Panc1 (cell line): Measurements from ENCODE around the gene CACFD1. TPM values are rescaled to one million over a fixed set of nuclear protein-coding genes. Genes with fewer than 3 reads are reported as not detected.

Source experiments
- ATAC-seq: fragments of 200-7000 bp; cut with Tn5 transposase; 2 replicates; pipeline ENCODE4 v1.9.1; 2020; ENCODE audit warnings: mild to moderate bottlenecking, moderate library complexity
- BruUV-seq: library from RNA; stranded (reverse); fragments of 400-500 nt; replicated peaks from 2 replicates; lab custom pipeline; 2021; lab: Mats Ljungman, UMichigan
- CTCF ChIA-PET: fragments of 300-600 bp; sonication (Branson Sonifier 250); formaldehyde crosslinking; loops from one replicate; lab custom pipeline; 2022; ENCODE audit warnings: antibody characterized with exemption; lab: Charles Lee
- POLR2A ChIA-PET: fragments of 300-600 bp; sonication (Branson Sonifier 250); formaldehyde crosslinking; loops from one replicate; lab custom pipeline; 2022; ENCODE audit warnings: antibody characterized with exemption; lab: Charles Lee
- DNase-seq: peaks from one replicate; pipeline ENCODE4 v3.0.0-alpha.2; 2010; ENCODE audit warnings: low read depth, low spot score
- H3K27ac ChIP-seq: 2 replicates; pipeline ENCODE4 v1.5.1; 2011; ENCODE audit warnings: mild to moderate bottlenecking, low read length, inconsistent platforms
- H3K27me3 ChIP-seq: fragments of 200-500 bp; sonication (Bioruptor generic); 2 replicates; pipeline ENCODE4 v1.6.0; 2014; ENCODE audit warnings: low read length, inconsistent platforms; ENCODE audit not compliant: control insufficient read depth, insufficient read depth
- H3K36me3 ChIP-seq: fragments of 200-500 bp; sonication (Bioruptor generic); 2 replicates; pipeline ENCODE4 v1.5.1; 2014; ENCODE audit warnings: inconsistent platforms, mild to moderate bottlenecking, low read length, moderate library complexity; ENCODE audit not compliant: control insufficient read depth, insufficient read depth
- H3K4me1 ChIP-seq: 2 replicates; pipeline ENCODE4 v1.5.1; 2011; ENCODE audit warnings: inconsistent platforms, mild to moderate bottlenecking, low read length, moderate library complexity; ENCODE audit not compliant: control insufficient read depth, insufficient read depth
- H3K4me3 ChIP-seq, 2 experiments: 2 replicates each; pipeline ENCODE4 v1.5.1; 2011 to 2012; ENCODE audit warnings: low read depth in 2 of 2, low read length in 2 of 2, mild to moderate bottlenecking in 2 of 2, inconsistent platforms in 1 of 2, moderate library complexity in 1 of 2
- H3K9me3 ChIP-seq: fragments of 200-500 bp; sonication (Bioruptor generic); 2 replicates; pipeline ENCODE4 v1.5.1; 2014; ENCODE audit warnings: low read depth, mild to moderate bottlenecking, inconsistent platforms, low read length, moderate library complexity; ENCODE audit not compliant: control insufficient read depth, insufficient read depth
- CTCF ChIP-seq: fragments of 450-650 bp; IDR thresholded peaks from 2 replicates; pipeline ENCODE4 v1.5.1; 2017; ENCODE audit warnings: mild to moderate bottlenecking
- POLR2AphosphoS5 ChIP-seq: IDR thresholded peaks from 2 replicates; pipeline ENCODE4 v1.6.1; 2012; ENCODE audit warnings: mild to moderate bottlenecking, low read depth, low read length, moderate library complexity
- REST ChIP-seq, 2 experiments: IDR thresholded peaks; 2 replicates each; pipeline ENCODE4 v1.6.1; 2011 to 2012; ENCODE audit warnings: low read depth in 2 of 2, control low read depth in 1 of 2, low read length in 1 of 2, mild to moderate bottlenecking in 1 of 2, moderate library complexity in 1 of 2; ENCODE audit not compliant: insufficient read depth in 1 of 2
- SIN3A ChIP-seq: IDR thresholded peaks from 2 replicates; pipeline ENCODE4 v1.6.1; 2012; ENCODE audit warnings: low read depth, mild to moderate bottlenecking, low read length, moderate library complexity, borderline replicate concordance; ENCODE audit not compliant: insufficient read depth
- TCF7L2 ChIP-seq: IDR thresholded peaks from 2 replicates; pipeline ENCODE4 v1.6.1; 2011; ENCODE audit warnings: mild to moderate bottlenecking, low read depth, low read length, inconsistent platforms
- in situ Hi-C: cut with HindIII; loops from 2 replicates; pipeline ENCODE4 v1.10.0; 2016; ENCODE audit warnings: low sequenced_read_pairs, low pct_unique_long_range_greater_than_20kb
- intact Hi-C: fragments of 100-400 bp; cut with micrococcal nuclease; formaldehyde crosslinking; loops from one replicate; pipeline ENCODE4 v1.10.0; 2022; ENCODE audit not compliant: unreplicated experiment
- total RNA-seq: library from RNA; stranded (reverse); gene quantifications from one replicate; pipeline ENCODE4 v1.2.1, GENCODE V29; 2021; ENCODE audit not compliant: unreplicated experiment

CACFD1 gene
- total RNA-seq, 1 experiment from 2014 or later: 13.9 TPM

DNA sequence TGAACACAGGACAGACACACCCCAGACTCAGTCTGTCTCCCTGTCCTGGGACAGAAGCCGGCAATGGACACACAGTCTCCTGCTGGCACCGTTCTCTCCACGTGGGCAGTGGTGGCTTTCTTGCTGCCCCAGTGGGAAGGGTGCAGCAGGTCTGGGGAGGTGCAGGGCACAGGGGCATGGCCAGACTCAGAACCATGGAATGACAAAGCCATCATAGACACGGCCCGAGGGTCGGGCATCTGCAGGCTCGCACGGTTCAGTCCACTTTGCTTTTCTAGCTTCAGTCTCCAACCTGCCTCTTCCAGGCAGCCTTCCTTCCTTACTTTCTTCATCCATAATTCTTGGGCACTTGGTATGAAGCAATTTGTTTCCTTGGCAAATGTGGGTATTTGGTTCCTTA, 48.3 kb downstream of the CACFD1 start:
- CTCF ChIA-PET: no interaction called here
- Histone ChIP-seq H3K36me3 (no peaks in the 10 kb centered on the region), H3K9me3 (no peaks in the 10 kb centered on the region), H3K4me3 (no peak overlapping the region), H3K27ac (no peak overlapping the region), H3K4me1 (peaks cover 31% of the 10 kb centered on the region), H3K27me3 (no peaks in the 10 kb centered on the region)
- TF ChIP-seq TCF7L2 (no peak), CTCF (no peak), SIN3A (no peak), POLR2AphosphoS5 (no peak), REST (IDR thresholded peaks at IDR 0.05; ENCODE audit: insufficient read depth in 1 of 2, low read depth in 2 of 2, low read length in 1 of 2) (no peak)
- no peak for ATAC-seq
- DNase-seq: no peak
- in situ Hi-C loops: no loop called here
- POLR2A ChIA-PET: no interaction called here
- no TSS peak for BruUV-seq
- intact Hi-C loops: no loop called here

- H3K4me3 ChIP-seq: peak overlapping the region in 1 of 2 experiments; percentile 2; a peak in 1 of 4 replicates
- intact Hi-C loops: no loop called here
- peak; percentile 66 for ATAC-seq
Observed at GRCh38 chr9:133509179-133510083, 49.7 kb downstream of the CACFD1 start.

More at GRCh38 chr9:133509179-133510083, 49.7 kb downstream of the CACFD1 start:
- H3K36me3 ChIP-seq: no peaks in the 10 kb centered on the region
- BruUV-seq: no TSS peak
- peaks cover 31% of the 10 kb centered on the region for H3K4me1 ChIP-seq
- ChIA-PET POLR2A (no interaction called here), CTCF (interaction anchor here (0.7 kb wide), 1 partner anchor 24 kb away, joined by 3 read pairs; no protein-coding TSS in a partner anchor)
- no peaks in the 10 kb centered on the region for H3K27me3 ChIP-seq
- TF ChIP-seq CTCF: no peak
- TF ChIP-seq SIN3A: no peak
- no peak for TF ChIP-seq REST (IDR thresholded peaks at IDR 0.05; ENCODE audit: insufficient read depth in 1 of 2, low read depth in 2 of 2, low read length in 1 of 2)
- TF ChIP-seq POLR2AphosphoS5: no peak
- TF ChIP-seq TCF7L2: no peak
- no peaks in the 10 kb centered on the region for H3K9me3 ChIP-seq
- in situ Hi-C loops: no loop called here
- peak overlapping the region; percentile 29 for H3K27ac ChIP-seq
- no peak for DNase-seq
